ENCODE measurements around the gene PGS1. TPM values are rescaled to one million over a fixed set of nuclear protein-coding genes. Genes with fewer than 3 reads are reported as not detected.

Gene PGS1
- total and polyA plus RNA-seq, 7 experiments from 2014 or later: 36.1 to 84.3 (median 77.3) TPM

DNA sequence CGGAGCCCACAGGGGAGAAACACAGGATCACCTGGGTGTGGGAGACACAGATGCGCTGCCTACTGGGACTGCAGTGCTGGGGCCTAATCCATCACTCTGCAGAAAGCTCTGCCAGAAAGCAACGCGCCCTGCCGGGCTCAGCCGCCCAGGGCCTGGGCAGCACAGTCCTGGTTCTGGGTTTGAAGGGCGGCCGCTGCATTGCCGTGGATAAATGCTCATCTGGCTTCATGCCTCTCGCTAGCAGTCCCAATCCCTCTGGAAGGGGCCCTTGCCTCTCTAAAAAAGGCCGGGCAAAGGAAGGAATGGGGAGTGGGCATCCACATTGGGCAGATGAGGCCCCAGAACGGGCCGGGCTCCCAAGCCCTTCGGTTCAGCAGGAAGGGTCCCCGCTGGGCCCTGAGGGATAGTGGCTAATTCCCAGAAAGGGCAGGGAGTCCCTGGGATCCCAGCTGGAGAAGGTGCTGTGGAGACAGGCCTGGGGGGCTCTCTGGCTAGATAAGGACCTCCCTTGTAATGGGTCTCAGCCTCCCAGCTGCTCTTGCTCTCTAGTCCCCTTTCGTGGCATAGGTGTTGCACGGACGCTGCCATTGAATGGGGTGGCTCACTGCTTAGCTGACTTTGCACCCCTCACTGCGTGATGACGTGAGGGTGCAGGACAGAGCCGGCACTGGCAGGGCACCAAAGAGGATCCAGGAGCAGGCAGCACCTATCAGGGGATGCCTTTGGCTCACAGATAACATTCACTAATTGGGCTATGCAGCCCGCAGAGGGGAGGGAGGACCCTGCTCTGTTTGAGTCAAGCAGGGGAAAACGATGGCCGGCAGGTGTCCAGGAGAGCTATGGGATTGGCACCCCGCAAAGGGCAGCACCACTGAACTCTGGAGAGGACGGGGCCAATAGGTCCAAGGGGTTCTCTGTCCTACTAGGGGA, 88.6 kb downstream of the PGS1 start:
- Histone ChIP-seq H3K4me1 (ENCODE audit: control insufficient read depth in 2 of 2, insufficient read depth in 2 of 2, low read length in 2 of 2) (no peaks in the 10 kb centered on the region), H3K36me3 (ENCODE audit: control insufficient read depth in 2 of 3, insufficient read depth in 3 of 3, low read length in 3 of 3) (no peaks in the 10 kb centered on the region), H3K9me3 (ENCODE audit: control insufficient read depth in 2 of 3, low read length in 3 of 3) (no peaks in the 10 kb centered on the region), H3K27ac (ENCODE audit: low read depth, low read length) (no peak overlapping the region), H3K27me3 (ENCODE audit: control insufficient read depth in 2 of 2, insufficient read depth in 2 of 2, low read length in 2 of 2) (no peaks in the 10 kb centered on the region), H3K4me3 (ENCODE audit: low read length) (no peak overlapping the region)
- Mint-ChIP-seq H3K27ac (no peak overlapping the region), H3K9me3 (peaks cover 0 to 5% (median 0%) of the 10 kb centered on the region in 11 donors), H3K36me3 (no peaks in the 10 kb centered on the region), H3K27me3 (no peaks in the 10 kb centered on the region), H3K4me3 (no peak overlapping the region), H3K4me1 (no peaks in the 10 kb centered on the region)
- intact Hi-C loops (cut with micrococcal nuclease): no loop called here
- DNase-seq (no peak), ATAC-seq (no peak)
- POLR2A ChIA-PET: no interaction called here
- CTCF ChIA-PET: no interaction called here

DNA sequence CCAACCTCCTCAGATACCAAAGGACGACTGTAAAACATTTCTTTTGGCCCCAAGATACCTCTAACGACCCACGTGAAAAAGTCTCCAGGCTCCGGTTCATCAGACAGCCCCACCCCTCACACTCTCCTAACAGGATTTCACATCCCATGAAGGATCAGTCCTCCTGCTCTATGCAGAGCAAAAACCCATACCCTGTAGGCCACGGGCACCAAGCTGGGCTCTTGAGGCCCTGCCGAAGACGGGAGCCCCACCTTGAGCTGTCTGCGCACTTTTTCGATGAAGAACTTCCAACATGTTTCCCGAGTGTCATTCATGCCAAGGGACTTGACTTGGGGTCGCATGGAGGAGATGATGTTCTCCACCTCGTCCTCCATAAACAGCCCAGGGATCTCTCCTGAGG, 89.9 kb downstream of the PGS1 start:
- Mint-ChIP-seq H3K4me3 (no peak overlapping the region), H3K36me3 (no peaks in the 10 kb centered on the region), H3K4me1 (peaks cover 0 to 5% (median 0%) of the 10 kb centered on the region in 7 donors), H3K9me3 (peaks cover 0 to 5% (median 0%) of the 10 kb centered on the region in 11 donors), H3K27me3 (peaks cover 0 to 5% (median 0%) of the 10 kb centered on the region in 5 donors), H3K27ac (no peak overlapping the region)
- Histone ChIP-seq H3K27ac (ENCODE audit: low read depth, low read length) (no peak overlapping the region), H3K36me3 (ENCODE audit: control insufficient read depth in 2 of 3, insufficient read depth in 3 of 3, low read length in 3 of 3) (no peaks in the 10 kb centered on the region), H3K27me3 (ENCODE audit: control insufficient read depth in 2 of 2, insufficient read depth in 2 of 2, low read length in 2 of 2) (no peaks in the 10 kb centered on the region), H3K4me1 (ENCODE audit: control insufficient read depth in 2 of 2, insufficient read depth in 2 of 2, low read length in 2 of 2) (no peaks in the 10 kb centered on the region), H3K9me3 (ENCODE audit: control insufficient read depth in 2 of 3, low read length in 3 of 3) (no peaks in the 10 kb centered on the region), H3K4me3 (ENCODE audit: low read length) (no peak overlapping the region)
- intact Hi-C loops (cut with micrococcal nuclease): no loop called here
- DNase-seq (no peak), ATAC-seq (no peak)
- POLR2A ChIA-PET: no interaction called here
- CTCF ChIA-PET: no interaction called here

DNA sequence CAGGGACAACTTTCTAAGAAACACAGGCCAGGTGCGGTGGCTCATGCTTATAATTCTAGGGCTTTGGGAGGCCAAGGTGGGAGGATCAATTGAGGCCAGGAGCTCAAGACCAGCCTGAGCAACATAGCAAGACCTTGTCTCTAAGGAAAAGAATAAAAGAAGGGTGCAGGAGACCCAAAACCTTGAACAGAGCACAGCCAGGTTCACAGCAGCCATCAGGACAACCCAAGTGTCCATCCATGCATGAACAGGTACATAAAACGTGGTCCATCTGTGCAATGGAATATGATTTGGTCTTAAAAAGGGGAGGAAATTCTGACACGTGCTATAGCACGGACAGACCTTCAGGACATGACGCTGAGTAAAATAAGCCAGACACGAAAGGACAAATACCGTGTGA, 91.0 kb downstream of the PGS1 start:
- intact Hi-C loops (cut with micrococcal nuclease): no loop called here
- no peak overlapping the region for H3K4me3 ChIP-seq (ENCODE audit: low read length)
- H3K36me3 ChIP-seq (ENCODE audit: control insufficient read depth in 2 of 3, insufficient read depth in 3 of 3, low read length in 3 of 3): no peaks in the 10 kb centered on the region
- Mint-ChIP-seq H3K4me3 (no peak overlapping the region), H3K9me3 (peaks cover 0 to 5% (median 0%) of the 10 kb centered on the region in 11 donors), H3K27me3 (peaks cover 0 to 5% (median 0%) of the 10 kb centered on the region in 5 donors), H3K36me3 (no peaks in the 10 kb centered on the region), H3K27ac (no peak overlapping the region), H3K4me1 (peaks cover 0 to 5% (median 0%) of the 10 kb centered on the region in 7 donors)
- CTCF ChIA-PET: no interaction called here
- H3K27me3 ChIP-seq (ENCODE audit: control insufficient read depth in 2 of 2, insufficient read depth in 2 of 2, low read length in 2 of 2): no peaks in the 10 kb centered on the region
- H3K4me1 ChIP-seq (ENCODE audit: control insufficient read depth in 2 of 2, insufficient read depth in 2 of 2, low read length in 2 of 2): no peaks in the 10 kb centered on the region
- no peak overlapping the region for H3K27ac ChIP-seq (ENCODE audit: low read depth, low read length)
- no peaks in the 10 kb centered on the region for H3K9me3 ChIP-seq (ENCODE audit: control insufficient read depth in 2 of 3, low read length in 3 of 3)
- ATAC-seq (no peak), DNase-seq (no peak)
- POLR2A ChIA-PET: no interaction called here

DNA sequence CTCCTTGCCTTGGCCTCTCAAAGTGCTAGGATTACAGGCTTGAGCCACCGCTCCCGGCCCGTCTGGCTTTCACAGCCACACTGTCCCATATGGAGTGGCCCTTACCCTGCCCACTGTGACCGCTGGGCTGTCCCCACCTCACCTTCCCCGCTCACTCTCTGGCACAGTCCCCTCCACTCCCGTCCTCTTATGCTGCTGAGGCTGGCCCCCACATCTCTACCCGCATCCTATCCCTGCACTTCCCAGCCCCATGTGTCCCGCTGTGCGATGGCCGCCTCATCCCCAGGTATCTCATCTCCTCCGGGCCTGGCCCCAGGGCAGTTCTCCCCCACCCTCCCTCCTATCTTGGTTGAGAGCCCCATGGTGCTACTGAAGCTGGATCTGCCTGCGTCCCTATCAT, 93.2 kb downstream of the PGS1 start:
- Histone ChIP-seq H3K27me3 (ENCODE audit: control insufficient read depth in 2 of 2, insufficient read depth in 2 of 2, low read length in 2 of 2) (no peaks in the 10 kb centered on the region), H3K4me1 (ENCODE audit: control insufficient read depth in 2 of 2, insufficient read depth in 2 of 2, low read length in 2 of 2) (peaks cover 0 to 8% of the 10 kb centered on the region in 2 donors), H3K4me3 (ENCODE audit: low read length) (no peak overlapping the region), H3K9me3 (ENCODE audit: control insufficient read depth in 2 of 3, low read length in 3 of 3) (no peaks in the 10 kb centered on the region), H3K27ac (ENCODE audit: low read depth, low read length) (no peak overlapping the region), H3K36me3 (ENCODE audit: control insufficient read depth in 2 of 3, insufficient read depth in 3 of 3, low read length in 3 of 3) (no peaks in the 10 kb centered on the region)
- Mint-ChIP-seq H3K27ac (peak overlapping the region in 1 of 9 donors; percentile 55), H3K36me3 (no peaks in the 10 kb centered on the region), H3K27me3 (peaks cover 0 to 5% (median 0%) of the 10 kb centered on the region in 5 donors), H3K4me3 (no peak overlapping the region), H3K4me1 (peaks cover 0 to 6% (median 0%) of the 10 kb centered on the region in 7 donors), H3K9me3 (peaks cover 0 to 3% (median 0%) of the 10 kb centered on the region in 11 donors)
- POLR2A ChIA-PET: no interaction called here
- ATAC-seq (no peak), DNase-seq (no peak)
- intact Hi-C loops (cut with micrococcal nuclease): no loop called here
- CTCF ChIA-PET: no interaction called here

DNA sequence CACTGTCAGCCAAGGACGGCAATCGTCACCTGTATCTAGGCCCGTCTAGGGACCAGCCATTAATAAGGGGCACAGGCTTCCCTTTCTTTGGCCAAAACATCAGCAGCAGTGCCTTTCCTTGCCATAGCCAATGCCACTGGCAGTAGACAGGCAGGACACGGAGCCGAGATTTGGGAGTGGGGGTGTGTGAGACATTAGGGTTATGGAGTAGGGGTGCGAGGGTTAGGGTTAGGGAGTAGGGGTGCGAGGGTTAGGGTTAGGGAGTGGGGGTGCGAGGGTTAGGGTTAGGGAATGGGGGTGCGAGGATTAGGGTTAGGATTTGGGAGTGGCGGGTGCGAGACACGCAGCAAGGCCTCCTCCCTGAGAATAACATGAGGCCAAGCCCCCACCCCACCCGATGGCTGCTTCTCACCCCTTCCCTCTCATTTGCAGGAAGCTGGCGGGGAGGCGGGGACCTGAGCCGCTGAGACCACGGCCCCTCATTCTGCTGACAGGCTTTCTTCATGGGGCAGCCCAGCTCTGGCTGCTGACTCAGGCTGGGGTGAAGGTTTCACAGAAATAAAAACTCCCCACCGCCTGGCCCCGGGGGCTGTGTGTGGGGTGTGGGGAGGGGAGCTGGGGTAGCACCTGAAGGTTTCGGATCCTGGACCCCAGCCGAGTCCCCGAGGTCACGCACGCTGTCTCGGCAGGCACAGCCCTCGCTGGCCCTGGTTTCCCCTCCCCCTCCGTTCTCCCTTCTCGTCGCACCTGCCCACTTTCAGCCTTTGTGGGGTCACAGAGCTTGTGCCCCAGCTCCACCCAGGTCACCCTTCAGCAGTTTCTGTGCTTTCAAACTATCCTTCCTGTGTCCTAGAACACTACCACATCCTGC, 93.8 kb downstream of the PGS1 start:
- H3K27me3 Mint-ChIP-seq: peaks cover 0 to 5% (median 0%) of the 10 kb centered on the region in 5 donors

DNA sequence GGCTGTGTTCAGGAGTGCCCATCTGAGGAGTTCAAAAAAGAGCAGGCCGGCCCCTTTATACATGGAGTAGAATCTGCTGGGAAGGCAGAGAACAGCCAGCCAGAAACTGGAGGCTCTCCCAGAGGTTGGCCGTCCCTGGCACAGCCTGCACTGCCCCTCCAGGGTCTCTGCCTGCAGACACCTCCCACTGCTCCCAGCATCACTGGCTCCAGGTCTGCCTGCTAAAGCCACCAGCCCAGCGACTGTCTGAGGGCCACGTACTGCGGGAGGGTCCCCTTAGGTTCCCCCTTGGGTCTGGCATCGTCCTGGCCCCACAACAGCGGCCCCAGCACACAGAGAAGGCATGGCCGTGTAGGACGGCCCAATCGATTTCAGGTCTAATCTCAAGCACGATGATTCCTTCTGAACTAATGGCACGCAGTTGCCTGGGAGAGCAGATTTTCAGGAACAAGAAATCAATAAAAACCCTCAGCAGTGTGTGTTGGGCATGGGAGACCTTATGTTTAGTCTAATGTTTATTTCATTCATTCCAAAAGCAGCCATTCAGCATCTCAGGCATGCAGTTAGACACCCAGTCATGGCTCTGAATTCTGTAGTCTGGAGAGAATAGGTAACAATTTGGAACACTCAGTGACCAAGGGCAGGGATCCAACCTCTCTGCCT, 95.6 kb downstream of the PGS1 start:
- Histone ChIP-seq H3K27me3 (ENCODE audit: control insufficient read depth in 2 of 2, insufficient read depth in 2 of 2, low read length in 2 of 2) (no peaks in the 10 kb centered on the region), H3K4me3 (ENCODE audit: low read length) (no peak overlapping the region), H3K36me3 (ENCODE audit: control insufficient read depth in 2 of 3, insufficient read depth in 3 of 3, low read length in 3 of 3) (no peaks in the 10 kb centered on the region), H3K9me3 (ENCODE audit: control insufficient read depth in 2 of 3, low read length in 3 of 3) (no peaks in the 10 kb centered on the region), H3K4me1 (ENCODE audit: control insufficient read depth in 2 of 2, insufficient read depth in 2 of 2, low read length in 2 of 2) (peaks cover 0 to 8% of the 10 kb centered on the region in 2 donors), H3K27ac (ENCODE audit: low read depth, low read length) (no peak overlapping the region)
- intact Hi-C loops (cut with micrococcal nuclease): no loop called here
- H3K4me3 Mint-ChIP-seq: no peak overlapping the region
- CTCF ChIA-PET: no interaction called here
- no peak for DNase-seq
- H3K36me3 Mint-ChIP-seq: no peaks in the 10 kb centered on the region
- peaks cover 0 to 5% (median 0%) of the 10 kb centered on the region in 5 donors for H3K27me3 Mint-ChIP-seq
- ATAC-seq: no peak
- peaks cover 0 to 3% (median 0%) of the 10 kb centered on the region in 11 donors for H3K9me3 Mint-ChIP-seq
- H3K4me1 Mint-ChIP-seq: peaks cover 0 to 6% (median 0%) of the 10 kb centered on the region in 7 donors
- H3K27ac Mint-ChIP-seq: peak overlapping the region in 1 of 9 donors; percentile 71
- POLR2A ChIA-PET: no interaction called here

More for the DNA sequence above, 93.8 kb downstream of the PGS1 start:
- ChIA-PET CTCF (no interaction called here), POLR2A (no interaction called here)
- Histone ChIP-seq H3K27ac (ENCODE audit: low read depth, low read length) (no peak overlapping the region), H3K9me3 (ENCODE audit: control insufficient read depth in 2 of 3, low read length in 3 of 3) (no peaks in the 10 kb centered on the region), H3K4me1 (ENCODE audit: control insufficient read depth in 2 of 2, insufficient read depth in 2 of 2, low read length in 2 of 2) (peaks cover 0 to 8% of the 10 kb centered on the region in 2 donors), H3K4me3 (ENCODE audit: low read length) (no peak overlapping the region), H3K36me3 (ENCODE audit: control insufficient read depth in 2 of 3, insufficient read depth in 3 of 3, low read length in 3 of 3) (no peaks in the 10 kb centered on the region), H3K27me3 (ENCODE audit: control insufficient read depth in 2 of 2, insufficient read depth in 2 of 2, low read length in 2 of 2) (no peaks in the 10 kb centered on the region)
- peak overlapping the region in 1 of 10 donors; percentile 8 for H3K4me3 Mint-ChIP-seq
- ATAC-seq (no peak), DNase-seq (no peak)
- intact Hi-C loops (cut with micrococcal nuclease): no loop called here
- H3K9me3 Mint-ChIP-seq: peaks cover 0 to 3% (median 0%) of the 10 kb centered on the region in 11 donors
- no peaks in the 10 kb centered on the region for H3K36me3 Mint-ChIP-seq
- H3K4me1 Mint-ChIP-seq: peaks cover 0 to 6% (median 0%) of the 10 kb centered on the region in 7 donors
- no peak overlapping the region for H3K27ac Mint-ChIP-seq

Data from naive thymus-derived CD4-positive, alpha-beta T cell (primary cell).